Kidney epithelial cell (primary cell): ENCODE data around the gene WNT7B. TPM values are rescaled to one million over a fixed set of nuclear protein-coding genes. Genes with fewer than 3 reads are reported as not detected.

Experiments
- DNase-seq: peaks from one replicate; pipeline ENCODE4 v3.0.0-alpha.2; 2010; ENCODE audit warnings: low read depth
- H3K27me3 ChIP-seq: 2 replicates; pipeline ENCODE4 v1.6.0; 2011; ENCODE audit warnings: low read length; ENCODE audit not compliant: control insufficient read depth, insufficient read depth
- H3K36me3 ChIP-seq: 2 replicates; pipeline ENCODE4 v1.5.1; 2011; ENCODE audit warnings: low read length; ENCODE audit not compliant: control insufficient read depth, insufficient read depth
- H3K4me3 ChIP-seq: 2 replicates; pipeline ENCODE4 v1.5.1; 2011; ENCODE audit warnings: low read depth, mild to moderate bottlenecking, control low read depth, low read length
- CTCF ChIP-seq: IDR thresholded peaks from 2 replicates; pipeline ENCODE4 v1.5.1; 2011; ENCODE audit warnings: mild to moderate bottlenecking, moderate library complexity, low read length, control low read depth, inconsistent platforms; ENCODE audit not compliant: insufficient read depth, poor library complexity, severe bottlenecking
- total RNA-seq: library from RNA; depleted of rRNA; stranded (reverse); fragments of >200 nt; gene quantifications from 2 replicates; pipeline ENCODE4 v1.2.3, GENCODE V29; 2015

WNT7B gene
- total RNA-seq, 1 donor from 2014 or later = 15.3 TPM

- H3K4me3 ChIP-seq = no peak overlapping the region
- DNase-seq = no peak
- H3K36me3 ChIP-seq = no peaks in the 10 kb centered on the region
- no peaks in the 10 kb centered on the region for H3K27me3 ChIP-seq
- no peak for TF ChIP-seq CTCF
Observed at GRCh38 chr22:46022881-46023512, 46.0 kb upstream of the WNT7B start.

- Histone ChIP-seq H3K36me3 (no peaks in the 10 kb centered on the region), H3K27me3 (no peaks in the 10 kb centered on the region), H3K4me3 (no peak overlapping the region)
- TF ChIP-seq CTCF = no peak
- DNase-seq = no peak
Observed at GRCh38 chr22:46021577-46021976, 44.6 kb upstream of the WNT7B start.

- no peak for DNase-seq
- Histone ChIP-seq H3K4me3 (no peak overlapping the region), H3K27me3 (no peaks in the 10 kb centered on the region), H3K36me3 (no peaks in the 10 kb centered on the region)
- TF ChIP-seq CTCF = no peak
Observed at GRCh38 chr22:46019351-46019750, 42.4 kb upstream of the WNT7B start.

GRCh38 chr22:46018859-46019258 lies 41.9 kb upstream of the WNT7B start:
- no peak overlapping the region for H3K4me3 ChIP-seq
- no peak for TF ChIP-seq CTCF
- H3K36me3 ChIP-seq = no peaks in the 10 kb centered on the region
- H3K27me3 ChIP-seq = no peaks in the 10 kb centered on the region
- DNase-seq = no peak

- TF ChIP-seq CTCF = no peak
- no peaks in the 10 kb centered on the region for H3K36me3 ChIP-seq
- no peak overlapping the region for H3K4me3 ChIP-seq
- no peak for DNase-seq
- no peaks in the 10 kb centered on the region for H3K27me3 ChIP-seq
Observed at GRCh38 chr22:46017166-46017565, 40.2 kb upstream of the WNT7B start.
